Neural crest cell (in vitro differentiated cells): Measurements from ENCODE around the gene FHIT. TPM values are rescaled to one million over a fixed set of nuclear protein-coding genes. Genes with fewer than 3 reads are reported as not detected.

Source experiments
- DNase-seq: peaks from one replicate; pipeline ENCODE4 v3.0.0; 2021; ENCODE audit warnings: low read depth, mixed read lengths, low spot score
- H3K27ac Mint-ChIP-seq: one replicate; pipeline ENCODE4 v1.8.0; 2021; ENCODE audit warnings: mild to moderate bottlenecking, mixed read lengths; ENCODE audit not compliant: unreplicated experiment
- H3K27me3 Mint-ChIP-seq: 2 replicates; pipeline ENCODE4 v1.8.0; 2021; ENCODE audit warnings: low read depth, mild to moderate bottlenecking, mixed read lengths
- H3K36me3 Mint-ChIP-seq: 2 replicates; pipeline ENCODE4 v1.8.0; 2021; ENCODE audit warnings: low read depth, mild to moderate bottlenecking, mixed read lengths
- H3K4me1 Mint-ChIP-seq: 2 replicates; pipeline ENCODE4 v1.8.0; 2021; ENCODE audit warnings: mixed read lengths
- H3K4me3 Mint-ChIP-seq: one replicate; pipeline ENCODE4 v1.8.0; 2021; ENCODE audit warnings: mild to moderate bottlenecking, mixed read lengths
- H3K9me3 Mint-ChIP-seq: 2 replicates; pipeline ENCODE4 v1.8.0; 2021; ENCODE audit warnings: mixed read lengths
- CTCF ChIP-seq: fragments of 200-600 bp; sonication (generic); conservative IDR thresholded peaks from 2 replicates; pipeline ENCODE4 v1.5.0; 2021; ENCODE audit warnings: antibody characterized with exemption, mild to moderate bottlenecking
- total RNA-seq: library from RNA; stranded (reverse); gene quantifications from 2 replicates; pipeline ENCODE4 v1.2.1, GENCODE V29; 2021

The FHIT gene
- total RNA-seq, 1 donor from 2014 or later: 5.2 TPM

DNA sequence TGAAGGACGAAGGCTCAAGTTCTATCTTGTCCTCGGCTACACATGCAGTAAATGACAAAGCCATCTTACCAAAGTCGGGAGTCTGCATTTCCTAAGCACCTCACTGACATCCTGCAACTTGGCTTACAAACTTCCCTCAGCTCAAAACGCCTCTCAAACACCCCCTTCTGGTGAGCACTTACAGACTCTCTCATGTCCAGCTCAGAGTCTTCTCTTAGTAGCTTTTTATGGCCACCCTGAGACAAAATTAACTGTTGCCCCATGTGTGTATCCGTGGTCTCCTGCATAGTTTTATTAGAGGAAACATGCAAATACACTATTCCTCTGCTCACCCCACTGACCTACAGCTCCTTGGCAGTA is 819.7 kb downstream of the FHIT start:
- Mint-ChIP-seq H3K9me3 (no peaks in the 10 kb centered on the region), H3K36me3 (no peaks in the 10 kb centered on the region), H3K4me3 (no peak overlapping the region), H3K4me1 (no peaks in the 10 kb centered on the region), H3K27ac (no peak overlapping the region), H3K27me3 (no peaks in the 10 kb centered on the region)
- no peak for DNase-seq
- TF ChIP-seq CTCF: no peak

DNA sequence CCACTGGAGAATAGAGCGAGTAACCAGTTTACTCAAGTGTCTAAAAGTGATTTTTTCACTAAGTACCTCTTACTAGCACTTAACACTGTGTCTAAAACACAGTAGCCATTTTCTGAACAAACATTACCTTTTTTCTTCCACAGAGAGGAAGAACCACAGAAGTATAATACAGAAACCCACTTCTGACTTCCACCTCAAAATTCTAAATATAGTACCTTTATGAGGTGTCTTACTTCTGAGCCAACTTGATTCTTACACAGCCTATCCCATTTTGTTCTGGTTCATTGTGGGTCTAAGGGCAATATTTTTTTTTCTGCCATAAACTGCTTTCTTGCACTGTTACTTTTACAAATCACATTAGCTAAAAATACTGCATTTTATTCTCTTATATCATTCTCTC is 821.0 kb downstream of the FHIT start:
- Mint-ChIP-seq H3K27me3 (no peaks in the 10 kb centered on the region), H3K4me3 (no peak overlapping the region), H3K27ac (no peak overlapping the region), H3K9me3 (no peaks in the 10 kb centered on the region), H3K36me3 (no peaks in the 10 kb centered on the region), H3K4me1 (no peaks in the 10 kb centered on the region)
- DNase-seq: no peak
- no peak for TF ChIP-seq CTCF

DNA sequence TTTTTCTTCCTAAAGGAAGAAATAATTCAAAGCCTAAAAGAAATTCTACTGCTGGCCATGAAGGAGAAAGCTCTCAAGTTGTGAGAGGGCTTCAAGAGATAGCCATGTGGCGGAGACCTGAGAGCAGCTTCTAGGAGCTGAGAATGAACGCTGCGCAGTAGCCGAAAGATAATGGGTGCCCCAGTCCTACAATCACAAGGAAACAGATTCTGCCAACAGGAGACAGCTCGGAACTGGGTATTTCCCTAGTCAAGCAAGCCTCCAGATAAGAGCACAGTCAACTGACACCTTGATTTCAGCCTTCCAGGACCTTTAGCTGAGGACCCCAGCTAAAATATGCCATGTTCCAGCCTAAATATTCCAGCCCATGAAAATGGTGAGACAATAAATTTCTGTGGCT is 824.1 kb downstream of the FHIT start:
- no peak overlapping the region for H3K4me3 Mint-ChIP-seq
- DNase-seq: no peak
- H3K27ac Mint-ChIP-seq: no peak overlapping the region
- H3K27me3 Mint-ChIP-seq: no peaks in the 10 kb centered on the region
- H3K36me3 Mint-ChIP-seq: no peaks in the 10 kb centered on the region
- H3K4me1 Mint-ChIP-seq: no peaks in the 10 kb centered on the region
- no peak for TF ChIP-seq CTCF
- no peaks in the 10 kb centered on the region for H3K9me3 Mint-ChIP-seq

DNA sequence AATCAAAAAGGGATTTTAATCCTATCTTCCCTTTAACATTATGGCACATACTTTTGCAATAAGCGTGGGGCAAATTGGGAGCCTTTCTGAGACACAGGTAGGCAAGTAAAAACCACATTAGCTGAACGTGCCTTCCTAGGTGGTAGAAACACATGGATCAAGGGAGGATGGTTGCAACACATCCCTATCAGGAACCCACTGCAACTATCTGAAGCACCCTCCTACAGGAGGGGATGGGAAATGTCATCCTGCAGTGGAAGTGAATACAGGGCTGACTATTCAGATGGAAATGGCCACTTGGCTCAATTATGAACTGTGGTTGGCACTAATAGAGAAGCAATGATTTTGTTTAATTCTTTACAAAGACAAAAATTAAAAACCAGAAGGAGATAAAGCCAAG is 826.3 kb downstream of the FHIT start:
- no peak overlapping the region for H3K27ac Mint-ChIP-seq
- TF ChIP-seq CTCF: no peak
- DNase-seq: no peak
- no peak overlapping the region for H3K4me3 Mint-ChIP-seq
- no peaks in the 10 kb centered on the region for H3K36me3 Mint-ChIP-seq
- H3K4me1 Mint-ChIP-seq: no peaks in the 10 kb centered on the region
- H3K27me3 Mint-ChIP-seq: no peaks in the 10 kb centered on the region
- no peaks in the 10 kb centered on the region for H3K9me3 Mint-ChIP-seq

GRCh38 chr3:60424034-60424433 is 827.2 kb downstream of the FHIT start:
- Mint-ChIP-seq H3K4me3 (no peak overlapping the region), H3K36me3 (no peaks in the 10 kb centered on the region), H3K9me3 (no peaks in the 10 kb centered on the region), H3K4me1 (no peaks in the 10 kb centered on the region), H3K27ac (no peak overlapping the region), H3K27me3 (no peaks in the 10 kb centered on the region)
- no peak for DNase-seq
- TF ChIP-seq CTCF: no peak

DNA sequence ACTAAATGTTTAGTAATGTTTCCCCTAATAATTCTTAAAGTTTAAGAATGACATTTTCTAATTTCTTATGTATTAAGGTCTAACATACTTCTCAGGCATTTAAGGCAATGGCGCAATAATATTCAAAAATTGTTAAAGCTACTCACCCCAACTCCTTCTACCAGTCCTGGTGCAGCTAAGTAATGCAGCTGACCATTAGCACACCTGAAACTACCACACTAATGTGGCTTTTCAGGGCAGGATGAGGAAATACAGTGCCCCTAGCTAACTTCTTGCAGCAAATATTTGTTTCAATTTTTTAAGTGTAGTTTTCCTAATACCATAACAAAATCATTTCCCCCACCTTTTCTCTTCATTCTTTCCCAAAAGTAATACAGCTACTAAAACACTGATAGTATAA is 827.7 kb downstream of the FHIT start:
- Mint-ChIP-seq H3K27ac (no peak overlapping the region), H3K4me1 (no peaks in the 10 kb centered on the region), H3K4me3 (no peak overlapping the region), H3K9me3 (no peaks in the 10 kb centered on the region), H3K36me3 (no peaks in the 10 kb centered on the region), H3K27me3 (no peaks in the 10 kb centered on the region)
- no peak for DNase-seq
- TF ChIP-seq CTCF: no peak
